ENCODE measurements around the gene NXNL2.

The NXNL2 gene

DNA sequence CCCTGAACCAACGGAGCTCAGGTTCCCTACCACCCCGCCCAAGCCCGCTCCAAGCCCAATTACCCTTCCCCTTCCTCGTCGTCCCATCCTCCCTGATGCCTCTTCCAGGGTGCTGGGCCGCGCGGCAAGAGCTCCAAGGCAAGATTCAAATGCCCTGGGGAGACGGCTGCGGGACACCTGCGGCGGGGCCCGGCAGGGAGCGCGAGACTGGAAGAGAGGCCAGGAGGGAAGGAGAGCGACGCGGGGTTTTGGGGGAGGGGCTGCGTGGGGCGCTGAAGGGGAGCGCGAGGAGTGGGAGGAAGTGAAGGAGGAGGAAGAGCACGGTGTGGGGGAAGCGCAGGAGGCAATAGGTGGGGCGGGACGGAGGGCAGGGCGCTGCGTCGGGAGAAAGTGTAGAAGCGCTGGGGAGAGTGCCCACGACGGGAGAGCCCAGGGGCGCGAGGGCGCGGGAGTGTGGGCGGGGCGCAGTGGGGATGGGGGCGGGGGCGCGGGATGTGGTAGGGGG, 975 bp upstream of the NXNL2 start:
- no peak for DNase-seq
- H3K36me3 ChIP-seq: no peaks in the 10 kb centered on the region
- no peaks in the 10 kb centered on the region for H3K27me3 ChIP-seq (ENCODE audit: insufficient read depth, low read depth, severe bottlenecking)
- no peak overlapping the region for H3K27ac ChIP-seq
- no peak overlapping the region for H3K4me3 ChIP-seq (ENCODE audit: low read depth, low read length)
- TF ChIP-seq, protein P1, sequence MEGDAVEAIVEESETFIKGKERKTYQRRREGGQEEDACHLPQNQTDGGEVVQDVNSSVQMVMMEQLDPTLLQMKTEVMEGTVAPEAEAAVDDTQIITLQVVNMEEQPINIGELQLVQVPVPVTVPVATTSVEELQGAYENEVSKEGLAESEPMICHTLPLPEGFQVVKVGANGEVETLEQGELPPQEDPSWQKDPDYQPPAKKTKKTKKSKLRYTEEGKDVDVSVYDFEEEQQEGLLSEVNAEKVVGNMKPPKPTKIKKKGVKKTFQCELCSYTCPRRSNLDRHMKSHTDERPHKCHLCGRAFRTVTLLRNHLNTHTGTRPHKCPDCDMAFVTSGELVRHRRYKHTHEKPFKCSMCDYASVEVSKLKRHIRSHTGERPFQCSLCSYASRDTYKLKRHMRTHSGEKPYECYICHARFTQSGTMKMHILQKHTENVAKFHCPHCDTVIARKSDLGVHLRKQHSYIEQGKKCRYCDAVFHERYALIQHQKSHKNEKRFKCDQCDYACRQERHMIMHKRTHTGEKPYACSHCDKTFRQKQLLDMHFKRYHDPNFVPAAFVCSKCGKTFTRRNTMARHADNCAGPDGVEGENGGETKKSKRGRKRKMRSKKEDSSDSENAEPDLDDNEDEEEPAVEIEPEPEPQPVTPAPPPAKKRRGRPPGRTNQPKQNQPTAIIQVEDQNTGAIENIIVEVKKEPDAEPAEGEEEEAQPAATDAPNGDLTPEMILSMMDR (IDR thresholded peaks at IDR 0.05; ENCODE audit: low read depth, low read length): no peak
- H3K9me3 ChIP-seq (ENCODE audit: severe bottlenecking): no peaks in the 10 kb centered on the region

DNA sequence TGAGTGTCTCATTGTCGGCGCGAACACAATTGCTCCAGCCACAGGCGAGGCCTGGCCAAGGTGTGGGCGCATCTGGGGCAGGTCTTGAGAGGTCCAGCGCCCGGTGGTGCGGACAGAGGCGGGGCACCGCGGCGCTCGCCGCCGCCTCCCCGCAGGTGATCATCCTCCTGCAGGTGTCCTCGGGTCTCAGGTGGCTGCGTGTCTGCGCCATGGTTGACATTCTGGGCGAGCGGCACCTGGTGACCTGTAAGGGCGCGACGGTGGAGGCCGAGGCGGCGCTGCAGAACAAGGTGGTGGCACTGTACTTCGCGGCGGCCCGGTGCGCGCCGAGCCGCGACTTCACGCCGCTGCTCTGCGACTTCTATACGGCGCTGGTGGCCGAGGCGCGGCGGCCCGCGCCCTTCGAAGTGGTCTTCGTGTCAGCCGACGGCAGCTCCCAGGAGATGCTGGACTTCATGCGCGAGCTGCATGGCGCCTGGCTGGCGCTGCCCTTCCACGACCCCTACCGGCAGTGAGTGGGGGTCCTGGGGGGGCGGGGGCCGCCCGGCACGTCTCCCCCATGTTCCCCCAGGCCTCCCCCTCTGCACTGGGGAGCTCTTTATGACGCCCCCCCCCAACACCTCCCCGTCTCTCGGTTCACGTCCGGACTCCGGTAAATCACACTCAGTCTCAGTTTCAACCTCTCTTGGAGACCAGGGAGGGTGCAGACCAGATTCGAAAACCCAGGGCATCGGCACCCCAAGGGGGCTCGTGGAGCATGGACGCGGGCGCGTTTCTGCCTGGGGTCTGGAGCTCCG, 446 bp downstream of the NXNL2 start:
- Histone ChIP-seq H3K27ac (no peak overlapping the region), H3K9me3 (ENCODE audit: severe bottlenecking) (no peaks in the 10 kb centered on the region), H3K36me3 (no peaks in the 10 kb centered on the region), H3K4me3 (ENCODE audit: low read depth, low read length) (peak overlapping the region; percentile 37), H3K27me3 (ENCODE audit: insufficient read depth, low read depth, severe bottlenecking) (no peaks in the 10 kb centered on the region)
- no peak for DNase-seq
- TF ChIP-seq, protein P1 (IDR thresholded peaks at IDR 0.05; ENCODE audit: low read depth, low read length): peak; percentile 27; the same call in 1 of the 2 replicates

DNA sequence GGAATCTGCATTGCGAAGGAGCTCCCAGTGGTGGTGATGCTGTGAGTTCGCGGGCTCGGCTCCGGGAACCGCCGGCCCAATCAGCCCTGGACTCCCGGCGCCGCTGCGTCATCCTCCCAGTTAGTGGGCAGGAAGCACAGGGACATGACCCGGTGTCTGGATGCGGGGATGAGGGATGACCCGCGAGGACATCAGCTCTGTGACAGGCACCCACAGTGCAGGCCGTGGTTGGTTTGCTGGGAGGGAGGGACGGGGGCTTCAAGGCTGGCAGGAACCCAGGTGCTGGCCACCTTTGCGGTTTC, 996 bp downstream of the NXNL2 start:
- no peak overlapping the region for H3K27ac ChIP-seq

DNA sequence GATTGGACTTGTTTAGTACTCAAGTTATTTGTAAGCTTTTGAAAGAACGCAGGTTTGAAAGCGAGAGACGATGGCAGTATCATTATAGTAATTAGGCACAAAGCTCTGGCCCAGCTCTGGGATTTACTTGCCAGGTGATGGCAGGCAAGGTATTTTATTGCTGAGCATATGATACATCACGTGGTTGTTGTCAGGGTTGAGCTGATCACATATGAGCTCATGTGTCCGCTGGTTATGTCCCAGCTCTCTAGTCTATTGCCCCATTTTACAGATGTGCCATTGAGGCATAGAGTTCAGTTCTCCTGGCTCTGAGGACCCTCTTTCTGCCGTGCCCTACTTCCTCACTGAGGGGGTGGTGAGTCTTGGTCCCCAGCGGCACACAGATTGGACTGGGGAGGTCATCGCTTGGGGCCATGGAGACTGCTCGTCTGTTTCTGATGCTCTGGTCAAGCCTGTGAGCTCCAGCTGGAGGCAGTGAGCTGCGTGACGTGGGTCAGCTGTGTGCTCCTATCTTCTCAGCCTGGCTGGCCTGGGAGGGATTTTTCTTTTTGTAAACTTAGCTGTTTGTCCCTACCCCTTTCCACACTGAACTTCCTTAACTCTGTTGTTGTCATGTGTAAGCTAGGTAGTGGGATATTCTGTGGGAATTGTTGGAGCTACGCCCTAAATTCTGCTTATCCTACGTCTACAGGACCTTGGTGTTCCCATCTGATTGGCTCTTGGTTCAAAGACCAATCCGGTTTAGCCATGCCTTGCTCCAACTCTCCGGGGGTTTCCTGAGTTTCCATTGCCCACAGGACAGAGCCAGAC, 2.2 kb downstream of the NXNL2 start:
- Histone ChIP-seq H3K27me3 (ENCODE audit: insufficient read depth, low read depth, severe bottlenecking) (no peaks in the 10 kb centered on the region), H3K4me3 (ENCODE audit: low read depth, low read length) (no peak overlapping the region), H3K9me3 (ENCODE audit: severe bottlenecking) (no peaks in the 10 kb centered on the region), H3K27ac (no peak overlapping the region), H3K36me3 (no peaks in the 10 kb centered on the region)
- TF ChIP-seq, protein P1 (IDR thresholded peaks at IDR 0.05; ENCODE audit: low read depth, low read length): no peak
- no peak for DNase-seq

More for the DNA sequence above, 996 bp downstream of the NXNL2 start:
- Histone ChIP-seq H3K36me3 (no peaks in the 10 kb centered on the region), H3K9me3 (ENCODE audit: severe bottlenecking) (no peaks in the 10 kb centered on the region), H3K4me3 (ENCODE audit: low read depth, low read length) (no peak overlapping the region), H3K27me3 (ENCODE audit: insufficient read depth, low read depth, severe bottlenecking) (no peaks in the 10 kb centered on the region)
- no peak for DNase-seq
- TF ChIP-seq, protein P1 (IDR thresholded peaks at IDR 0.05; ENCODE audit: low read depth, low read length): no peak

DNA sequence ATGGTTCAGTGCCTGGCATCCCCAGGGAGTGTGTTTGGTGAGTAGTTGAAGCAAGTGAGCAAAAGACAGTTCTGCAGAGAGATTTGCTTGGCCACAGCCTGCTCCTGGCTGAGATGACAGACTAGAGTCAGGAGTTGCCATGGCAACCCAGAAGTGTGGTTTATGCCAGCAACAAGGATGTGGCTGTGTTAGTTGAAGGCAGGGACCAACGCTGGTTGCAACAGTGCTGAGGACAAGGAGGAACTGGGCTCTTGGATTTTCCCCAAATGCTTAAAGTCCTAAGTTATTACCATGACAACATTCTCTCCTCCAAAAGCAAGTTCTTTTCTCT, 2.7 kb downstream of the NXNL2 start:
- Histone ChIP-seq H3K36me3 (no peaks in the 10 kb centered on the region), H3K9me3 (ENCODE audit: severe bottlenecking) (no peaks in the 10 kb centered on the region), H3K4me3 (ENCODE audit: low read depth, low read length) (no peak overlapping the region), H3K27ac (no peak overlapping the region), H3K27me3 (ENCODE audit: insufficient read depth, low read depth, severe bottlenecking) (no peaks in the 10 kb centered on the region)
- DNase-seq: no peak
- TF ChIP-seq, protein P1 (IDR thresholded peaks at IDR 0.05; ENCODE audit: low read depth, low read length): no peak
